Fibroblast of lung (primary cell): ENCODE results near the gene ACTN1.

Experiments
- CTCF ChIP-seq, 2 donors: IDR thresholded peaks in 1 of 2; conservative IDR thresholded peaks in 1 of 2; 1 replicate in 1 of 2; 2 replicates in 1 of 2; pipeline ENCODE4 v1.5.1; 2011 to 2012; ENCODE audit warnings: low read length in 2 of 2, control low read depth in 1 of 2, inconsistent platforms in 1 of 2, low read depth in 1 of 2, mild to moderate bottlenecking in 1 of 2
- EZH2 ChIP-seq: IDR thresholded peaks from 2 replicates; pipeline ENCODE4 v1.5.1; 2012; ENCODE audit warnings: low read length, control low read depth, mild to moderate bottlenecking; ENCODE audit errors: missing control alignments

- no peak for TF ChIP-seq CTCF (conservative IDR thresholded peaks at IDR 0.05 in 1 of 2, IDR thresholded peaks at IDR 0.05 in 1 of 2; ENCODE audit: low read depth in 1 of 2, low read length in 2 of 2)
- no peak for TF ChIP-seq EZH2
These were observed 52.0 kb downstream of the ACTN1 start for GRCh38 chr14:68927089-68927488.
